GM23338 (cell line): ENCODE data around the gene EPHB2.

Experiments
- CREB1 ChIP-seq: fragments of 250-450 bp; sonication (Bioruptor Pico); IDR thresholded peaks from 2 replicates; pipeline ENCODE4 v1.5.0; 2020; ENCODE audit warnings: low read depth, mild to moderate bottlenecking, moderate library complexity
- EZH2 ChIP-seq: fragments of 200-600 bp; sonication (generic); IDR thresholded peaks from one replicate; pipeline ENCODE4 v1.8.0; 2017; ENCODE audit warnings: antibody characterized with exemption, mild to moderate bottlenecking, low read depth; ENCODE audit not compliant: unreplicated experiment
- EZH2phosphoT487 ChIP-seq: fragments of 200-600 bp; sonication (generic); IDR thresholded peaks from one replicate; pipeline ENCODE4 v1.8.1; 2018; ENCODE audit warnings: antibody characterized with exemption; ENCODE audit not compliant: unreplicated experiment
- JUNB ChIP-seq: IDR thresholded peaks from one replicate; pipeline ENCODE4 v1.6.1; 2016; ENCODE audit warnings: antibody characterized with exemption; ENCODE audit not compliant: unreplicated experiment
- NANOG ChIP-seq: IDR thresholded peaks from 2 replicates; pipeline ENCODE4 v1.6.1; 2016; ENCODE audit warnings: antibody characterized with exemption, borderline replicate concordance
- POLR2AphosphoS5 ChIP-seq: IDR thresholded peaks from 2 replicates; pipeline ENCODE4 v1.6.1; 2016; ENCODE audit warnings: antibody characterized with exemption, low read depth
- ZNF114 ChIP-seq: fragments of 250-450 bp; sonication (Bioruptor Pico); IDR thresholded peaks from 2 replicates; pipeline ENCODE4 v1.5.0; 2020; ENCODE audit warnings: mild to moderate bottlenecking, moderate library complexity
- ZNF331 ChIP-seq: fragments of 250-450 bp; sonication (Bioruptor Pico); IDR thresholded peaks from 2 replicates; pipeline ENCODE4 v1.5.0; 2020; ENCODE audit warnings: low read depth, mild to moderate bottlenecking, moderate library complexity
- TF ChIP-seq, protein P1 (sequence below), 2 experiments: fragments of 200-600 bp in 1 of 2; sonication (generic) in 1 of 2; conservative IDR thresholded peaks; 2 replicates each; pipeline versions ENCODE4 v1.5.1 to v1.6.1; 2016 to 2017; ENCODE audit warnings: antibody characterized with exemption in 2 of 2, low read depth in 2 of 2, mild to moderate bottlenecking in 2 of 2, moderate library complexity in 1 of 2
- TF ChIP-seq, protein P2 (sequence below): IDR thresholded peaks from one replicate; pipeline ENCODE4 v1.6.1; 2018; ENCODE audit warnings: antibody characterized with exemption; ENCODE audit not compliant: unreplicated experiment
- TF ChIP-seq, protein P3 (sequence below): IDR thresholded peaks from 2 replicates; pipeline ENCODE4 v1.6.1; 2016; ENCODE audit warnings: antibody characterized with exemption

DNA sequence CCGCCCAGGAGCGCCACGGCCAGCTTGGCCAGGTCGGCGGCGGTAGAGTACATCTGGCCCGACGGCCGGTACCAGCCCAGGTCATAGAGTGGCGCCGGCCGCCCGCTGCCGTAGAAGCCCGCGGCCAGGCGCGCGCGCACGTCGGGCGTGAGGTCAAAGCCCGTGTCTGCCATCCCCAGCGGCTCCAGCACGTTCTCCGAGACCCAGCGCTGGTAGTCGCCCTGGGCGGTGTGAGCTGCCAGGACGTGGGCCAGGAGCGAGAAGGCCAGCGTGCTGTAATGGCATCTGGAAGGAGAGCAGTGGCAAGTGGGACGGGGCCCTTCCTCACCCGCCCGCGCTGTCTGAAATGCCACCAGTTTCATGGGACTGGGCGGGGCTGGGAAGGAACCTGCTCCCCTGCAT is 243.1 kb downstream of the EPHB2 start:
- TF ChIP-seq, protein P1, sequence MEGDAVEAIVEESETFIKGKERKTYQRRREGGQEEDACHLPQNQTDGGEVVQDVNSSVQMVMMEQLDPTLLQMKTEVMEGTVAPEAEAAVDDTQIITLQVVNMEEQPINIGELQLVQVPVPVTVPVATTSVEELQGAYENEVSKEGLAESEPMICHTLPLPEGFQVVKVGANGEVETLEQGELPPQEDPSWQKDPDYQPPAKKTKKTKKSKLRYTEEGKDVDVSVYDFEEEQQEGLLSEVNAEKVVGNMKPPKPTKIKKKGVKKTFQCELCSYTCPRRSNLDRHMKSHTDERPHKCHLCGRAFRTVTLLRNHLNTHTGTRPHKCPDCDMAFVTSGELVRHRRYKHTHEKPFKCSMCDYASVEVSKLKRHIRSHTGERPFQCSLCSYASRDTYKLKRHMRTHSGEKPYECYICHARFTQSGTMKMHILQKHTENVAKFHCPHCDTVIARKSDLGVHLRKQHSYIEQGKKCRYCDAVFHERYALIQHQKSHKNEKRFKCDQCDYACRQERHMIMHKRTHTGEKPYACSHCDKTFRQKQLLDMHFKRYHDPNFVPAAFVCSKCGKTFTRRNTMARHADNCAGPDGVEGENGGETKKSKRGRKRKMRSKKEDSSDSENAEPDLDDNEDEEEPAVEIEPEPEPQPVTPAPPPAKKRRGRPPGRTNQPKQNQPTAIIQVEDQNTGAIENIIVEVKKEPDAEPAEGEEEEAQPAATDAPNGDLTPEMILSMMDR (conservative IDR thresholded peaks at IDR 0.05; ENCODE audit: low read depth in 2 of 2), result no peak
- TF ChIP-seq EZH2 (no peak), JUNB (no peak), POLR2AphosphoS5 (no peak), EZH2phosphoT487 (no peak), NANOG (no peak), CREB1 (CRISPR knock-in tag) (0 out of 2 replicates have a peak, but pooled peaks have one; percentile 57), ZNF331 (CRISPR knock-in tag) (no peak), ZNF114 (CRISPR knock-in tag) (no peak)
- TF ChIP-seq, protein P2, sequence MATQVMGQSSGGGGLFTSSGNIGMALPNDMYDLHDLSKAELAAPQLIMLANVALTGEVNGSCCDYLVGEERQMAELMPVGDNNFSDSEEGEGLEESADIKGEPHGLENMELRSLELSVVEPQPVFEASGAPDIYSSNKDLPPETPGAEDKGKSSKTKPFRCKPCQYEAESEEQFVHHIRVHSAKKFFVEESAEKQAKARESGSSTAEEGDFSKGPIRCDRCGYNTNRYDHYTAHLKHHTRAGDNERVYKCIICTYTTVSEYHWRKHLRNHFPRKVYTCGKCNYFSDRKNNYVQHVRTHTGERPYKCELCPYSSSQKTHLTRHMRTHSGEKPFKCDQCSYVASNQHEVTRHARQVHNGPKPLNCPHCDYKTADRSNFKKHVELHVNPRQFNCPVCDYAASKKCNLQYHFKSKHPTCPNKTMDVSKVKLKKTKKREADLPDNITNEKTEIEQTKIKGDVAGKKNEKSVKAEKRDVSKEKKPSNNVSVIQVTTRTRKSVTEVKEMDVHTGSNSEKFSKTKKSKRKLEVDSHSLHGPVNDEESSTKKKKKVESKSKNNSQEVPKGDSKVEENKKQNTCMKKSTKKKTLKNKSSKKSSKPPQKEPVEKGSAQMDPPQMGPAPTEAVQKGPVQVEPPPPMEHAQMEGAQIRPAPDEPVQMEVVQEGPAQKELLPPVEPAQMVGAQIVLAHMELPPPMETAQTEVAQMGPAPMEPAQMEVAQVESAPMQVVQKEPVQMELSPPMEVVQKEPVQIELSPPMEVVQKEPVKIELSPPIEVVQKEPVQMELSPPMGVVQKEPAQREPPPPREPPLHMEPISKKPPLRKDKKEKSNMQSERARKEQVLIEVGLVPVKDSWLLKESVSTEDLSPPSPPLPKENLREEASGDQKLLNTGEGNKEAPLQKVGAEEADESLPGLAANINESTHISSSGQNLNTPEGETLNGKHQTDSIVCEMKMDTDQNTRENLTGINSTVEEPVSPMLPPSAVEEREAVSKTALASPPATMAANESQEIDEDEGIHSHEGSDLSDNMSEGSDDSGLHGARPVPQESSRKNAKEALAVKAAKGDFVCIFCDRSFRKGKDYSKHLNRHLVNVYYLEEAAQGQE, result no peak
- TF ChIP-seq, protein P3, sequence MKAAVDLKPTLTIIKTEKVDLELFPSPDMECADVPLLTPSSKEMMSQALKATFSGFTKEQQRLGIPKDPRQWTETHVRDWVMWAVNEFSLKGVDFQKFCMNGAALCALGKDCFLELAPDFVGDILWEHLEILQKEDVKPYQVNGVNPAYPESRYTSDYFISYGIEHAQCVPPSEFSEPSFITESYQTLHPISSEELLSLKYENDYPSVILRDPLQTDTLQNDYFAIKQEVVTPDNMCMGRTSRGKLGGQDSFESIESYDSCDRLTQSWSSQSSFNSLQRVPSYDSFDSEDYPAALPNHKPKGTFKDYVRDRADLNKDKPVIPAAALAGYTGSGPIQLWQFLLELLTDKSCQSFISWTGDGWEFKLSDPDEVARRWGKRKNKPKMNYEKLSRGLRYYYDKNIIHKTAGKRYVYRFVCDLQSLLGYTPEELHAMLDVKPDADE, result no peak
